Loucy (cell line): ENCODE results near the gene PLXNA4.
A peak's percentile ranks its signal among the peaks of the same experiment; 100 is the strongest.

ENCODE experiments used
- H2AFZ ChIP-seq: fragments of 200-600 bp; sonication (generic); 2 replicates; pipeline ENCODE4 v1.6.0; 2016; ENCODE audit warnings: antibody characterized with exemption, mild to moderate bottlenecking, low read length, moderate library complexity
- H3F3A ChIP-seq: fragments of 200-600 bp; 2 replicates; pipeline ENCODE4 v1.6.0; 2016; ENCODE audit warnings: antibody characterized with exemption, low read depth, mild to moderate bottlenecking
- H3K27me3 ChIP-seq: fragments of 200-600 bp; sonication (generic); 2 replicates; pipeline ENCODE4 v1.6.1; 2014; ENCODE audit warnings: low read length, mild to moderate bottlenecking; ENCODE audit not compliant: insufficient read depth, poor library complexity, severe bottlenecking
- H3K36me3 ChIP-seq: fragments of 200-600 bp; sonication (generic); 2 replicates; pipeline ENCODE4 v1.6.1; 2016; ENCODE audit warnings: low read length; ENCODE audit not compliant: insufficient read depth
- H3K4me1 ChIP-seq: fragments of 200-600 bp; sonication (generic); 2 replicates; pipeline ENCODE4 v1.5.1; 2014; ENCODE audit warnings: low read length, mild to moderate bottlenecking; ENCODE audit not compliant: insufficient read depth, poor library complexity, severe bottlenecking
- H3K4me2 ChIP-seq: fragments of 200-600 bp; sonication (generic); 2 replicates; pipeline ENCODE4 v1.6.0; 2014; ENCODE audit warnings: antibody characterized with exemption, low read length, low read depth, mild to moderate bottlenecking; ENCODE audit not compliant: poor library complexity, severe bottlenecking
- H3K4me3 ChIP-seq: fragments of 200-600 bp; sonication (generic); 2 replicates; pipeline ENCODE4 v1.5.1; 2014; ENCODE audit warnings: low read length, mild to moderate bottlenecking, mixed read lengths; ENCODE audit not compliant: poor library complexity, severe bottlenecking
- H3K79me2 ChIP-seq: fragments of 200-600 bp; sonication (generic); 2 replicates; pipeline ENCODE4 v1.6.1; 2014; ENCODE audit warnings: low read length; ENCODE audit not compliant: insufficient read depth
- H3K9ac ChIP-seq: fragments of 200-600 bp; sonication (generic); 2 replicates; pipeline ENCODE4 v1.6.0; 2014; ENCODE audit warnings: mild to moderate bottlenecking, low read depth, low read length, moderate library complexity; ENCODE audit not compliant: poor library complexity, severe bottlenecking
- H3K9me2 ChIP-seq: fragments of 200-600 bp; sonication (generic); replicated peaks from 2 replicates; pipeline ENCODE4 v1.6.1; 2016; ENCODE audit warnings: low read depth, low read length, mixed read lengths
- H3K9me3 ChIP-seq: fragments of 200-600 bp; sonication (generic); 2 replicates; pipeline ENCODE4 v1.6.1; 2014; ENCODE audit warnings: mild to moderate bottlenecking, antibody characterized with exemption, low read length, low read depth; ENCODE audit not compliant: insufficient read depth
- H4K20me1 ChIP-seq: fragments of 200-600 bp; sonication (generic); 2 replicates; pipeline ENCODE4 v1.6.0; 2014; ENCODE audit warnings: antibody characterized with exemption, low read length, mild to moderate bottlenecking; ENCODE audit not compliant: insufficient read depth, poor library complexity, severe bottlenecking
- CTCF ChIP-seq: fragments of 200-600 bp; sonication (generic); conservative IDR thresholded peaks from 2 replicates; pipeline ENCODE4 v1.5.1; 2014; ENCODE audit warnings: mild to moderate bottlenecking, antibody characterized with exemption, low read length
- EZH2phosphoT487 ChIP-seq: fragments of 200-600 bp; IDR thresholded peaks from 2 replicates; pipeline ENCODE4 v1.6.1; 2018; ENCODE audit warnings: antibody characterized with exemption, mild to moderate bottlenecking, moderate library complexity, borderline replicate concordance

PLXNA4 gene

GRCh38 chr7:132504852-132505251 is 71.4 kb downstream of the PLXNA4 start:
- peaks cover 4% of the 10 kb centered on the region; the same call in 1 of the 2 replicates for H3F3A ChIP-seq
- no peak overlapping the region for H3K9ac ChIP-seq
- no peak overlapping the region for H3K4me3 ChIP-seq
- no peaks in the 10 kb centered on the region for H3K79me2 ChIP-seq
- H3K9me3 ChIP-seq, result no peaks in the 10 kb centered on the region
- no peak for TF ChIP-seq EZH2phosphoT487
- no peak for TF ChIP-seq CTCF
- H3K4me2 ChIP-seq, result no peak overlapping the region
- H3K9me2 ChIP-seq, result no peaks in the 10 kb centered on the region
- H3K27me3 ChIP-seq, result no peaks in the 10 kb centered on the region
- H2AFZ ChIP-seq, result no peak overlapping the region
- peaks cover 7% of the 10 kb centered on the region for H3K4me1 ChIP-seq
- H4K20me1 ChIP-seq, result no peaks in the 10 kb centered on the region
- H3K36me3 ChIP-seq, result no peaks in the 10 kb centered on the region

- Histone ChIP-seq H3K27me3 (no peaks in the 10 kb centered on the region), H3K79me2 (no peaks in the 10 kb centered on the region), H3K4me1 (peaks cover under 1% of the 10 kb centered on the region), H4K20me1 (no peaks in the 10 kb centered on the region), H3K4me2 (no peak overlapping the region), H3K4me3 (no peak overlapping the region), H3K9me2 (no peaks in the 10 kb centered on the region), H2AFZ (no peak overlapping the region), H3F3A (no peaks in the 10 kb centered on the region), H3K9me3 (no peaks in the 10 kb centered on the region), H3K9ac (no peak overlapping the region), H3K36me3 (no peaks in the 10 kb centered on the region)
- TF ChIP-seq EZH2phosphoT487 (no peak), CTCF (no peak)
These were observed 72.2 kb downstream of the PLXNA4 start for GRCh38 chr7:132504071-132504470.

- H3K9me2 ChIP-seq, result no peaks in the 10 kb centered on the region
- H3K9ac ChIP-seq, result no peak overlapping the region
- H3K36me3 ChIP-seq, result no peaks in the 10 kb centered on the region
- H3K9me3 ChIP-seq, result no peaks in the 10 kb centered on the region
- H4K20me1 ChIP-seq, result no peaks in the 10 kb centered on the region
- H3K4me3 ChIP-seq, result no peak overlapping the region
- no peaks in the 10 kb centered on the region for H3F3A ChIP-seq
- H3K27me3 ChIP-seq, result no peaks in the 10 kb centered on the region
- no peak overlapping the region for H2AFZ ChIP-seq
- TF ChIP-seq EZH2phosphoT487, result no peak
- peak; percentile 43 for TF ChIP-seq CTCF
- no peak overlapping the region for H3K4me2 ChIP-seq
- no peaks in the 10 kb centered on the region for H3K79me2 ChIP-seq
- H3K4me1 ChIP-seq, result no peaks in the 10 kb centered on the region
These were observed 72.9 kb downstream of the PLXNA4 start for GRCh38 chr7:132503415-132503814.
